Activated CD8-positive, alpha-beta T cell treated with anti-CD3 and anti-CD28 coated beads, Interleukin-2, amount 10 ng/mL, durations not matched to agents 7 days and 5 days (primary cell): Measurements from ENCODE around the gene GPR107. TPM values are rescaled to one million over a fixed set of nuclear protein-coding genes. Genes with fewer than 3 reads are reported as not detected.

ENCODE experiments used
- ATAC-seq: fragments of 150-1000 bp; cut with Tn5 transposase; one replicate; pipeline ENCODE4 v1.10.0; 2021; ENCODE audit warnings: moderate library complexity
- CTCF ChIA-PET: fragments of 350-600 bp; sonication (Branson Sonifier 250); formaldehyde crosslinking; loops from one replicate; lab custom pipeline; 2021; ENCODE audit warnings: antibody characterized with exemption; lab: Charles Lee
- POLR2A ChIA-PET: fragments of 350-600 bp; sonication (Branson Sonifier 250); formaldehyde crosslinking; loops from one replicate; lab custom pipeline; 2021; ENCODE audit warnings: antibody characterized with exemption; lab: Charles Lee
- DNase-seq: peaks from one replicate; pipeline ENCODE4 v3.0.0-alpha.2; 2020
- H3K27ac Mint-ChIP-seq: one replicate; pipeline ENCODE4 v1.8.0; 2021; ENCODE audit warnings: mild to moderate bottlenecking, mixed read lengths
- H3K27me3 Mint-ChIP-seq: one replicate; pipeline ENCODE4 v1.8.0; 2021; ENCODE audit warnings: low read depth, mixed read lengths
- H3K36me3 Mint-ChIP-seq: one replicate; pipeline ENCODE4 v1.8.0; 2021; ENCODE audit warnings: low read depth, mixed read lengths
- H3K4me1 Mint-ChIP-seq: one replicate; pipeline ENCODE4 v1.8.0; 2021; ENCODE audit warnings: low read depth, mixed read lengths
- H3K4me3 Mint-ChIP-seq: one replicate; pipeline ENCODE4 v1.8.0; 2021; ENCODE audit warnings: mild to moderate bottlenecking, mixed read lengths
- H3K9me3 Mint-ChIP-seq: one replicate; pipeline ENCODE4 v1.8.0; 2022; ENCODE audit warnings: mixed read lengths; ENCODE audit not compliant: insufficient read depth
- total RNA-seq, 2 experiments: library from RNA; stranded (reverse); gene quantifications; one replicate each; pipeline ENCODE4 v1.2.3, GENCODE V29; 2021

GPR107 gene
- total RNA-seq, 2 experiments from 2014 or later, result 22.5 to 24.4 TPM

DNA sequence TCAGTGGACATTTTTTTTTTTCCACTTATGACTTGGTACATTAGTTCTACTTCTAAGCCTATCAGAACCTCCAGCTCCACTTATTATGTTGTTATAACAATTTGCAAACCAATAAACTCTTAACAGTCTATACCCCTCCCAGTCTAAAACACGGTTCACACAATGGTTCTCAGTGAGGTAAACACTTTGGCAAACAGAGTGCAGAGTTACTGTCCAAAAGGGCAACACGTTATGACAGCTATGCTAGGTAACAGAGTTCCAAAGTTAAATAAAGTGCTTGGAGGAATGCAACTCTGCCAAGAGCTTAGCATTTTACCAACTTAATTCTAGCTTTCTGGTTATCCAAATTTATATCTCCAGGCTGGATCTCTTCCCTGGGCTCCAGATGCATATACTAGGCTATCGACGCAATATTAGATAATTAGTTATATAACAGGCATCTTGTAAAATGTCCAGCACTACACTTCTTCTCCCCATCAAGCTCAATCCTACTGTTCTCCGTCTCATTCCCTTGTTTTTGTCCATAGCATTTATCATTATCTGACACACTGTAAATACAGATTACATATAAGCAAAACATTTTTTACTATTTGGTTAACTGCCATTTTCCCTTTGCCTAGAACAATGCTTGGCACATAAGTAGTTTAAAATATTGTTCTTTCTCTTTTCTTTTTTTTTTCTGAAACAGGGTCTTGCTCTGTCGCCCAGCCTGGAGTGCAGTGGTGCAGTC, 25.0 kb upstream of the GPR107 start:
- CTCF ChIA-PET, result interaction anchor here (0.7 to 3.4 kb wide), 7 partner anchors 8 to 144 kb away, joined by 3 to 17 read pairs (median 5); no protein-coding TSS in a partner anchor
- POLR2A ChIA-PET, result interaction anchor here (1.1 to 7.9 kb wide), 6 partner anchors 11 to 142 kb away, joined by 3 to 68 read pairs (median 3); partner anchors contain the start of genes FNBP1 and GPR107
- ATAC-seq (no peak), DNase-seq (no peak)
- Mint-ChIP-seq H3K27me3 (no peaks in the 10 kb centered on the region), H3K4me3 (peak overlapping the region; percentile 32), H3K4me1 (peaks cover 94% of the 10 kb centered on the region), H3K9me3 (no peaks in the 10 kb centered on the region), H3K27ac (peak overlapping the region; percentile 78), H3K36me3 (peaks cover 53% of the 10 kb centered on the region)

DNA sequence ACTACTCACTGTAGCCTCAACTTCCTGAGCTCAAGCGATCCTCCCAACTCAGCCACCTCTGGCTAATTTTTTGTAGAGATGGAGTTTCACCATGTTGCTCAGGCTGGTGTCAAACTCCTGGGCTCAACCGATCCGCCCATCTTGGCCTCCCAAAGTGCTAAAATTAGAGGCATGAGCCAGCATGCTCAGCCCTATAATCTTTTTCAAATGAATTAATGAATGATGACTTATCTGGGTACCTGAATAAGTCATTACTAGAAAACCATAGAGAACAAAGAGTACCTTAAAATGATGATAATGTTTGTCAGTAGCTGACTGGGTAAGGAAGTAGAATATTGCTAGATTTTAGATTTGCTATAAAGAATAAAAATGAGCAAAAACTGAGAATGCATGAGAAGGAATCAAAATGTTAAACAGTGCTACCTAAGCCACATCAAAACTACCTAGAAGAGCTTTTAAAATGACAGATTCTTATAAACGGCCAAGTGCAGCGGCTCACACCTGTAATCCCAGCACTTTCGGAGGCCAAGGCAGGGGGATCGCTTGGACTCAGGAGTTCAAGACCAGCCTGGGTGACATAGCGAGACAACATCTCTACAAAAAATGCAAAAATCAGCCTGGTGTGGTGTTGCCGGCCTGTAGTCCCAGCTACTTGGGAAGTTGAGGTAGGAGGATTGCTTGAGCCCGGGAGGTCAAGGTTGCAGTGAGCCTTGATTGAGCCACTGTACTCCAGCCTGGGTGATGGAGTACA, 24.3 kb upstream of the GPR107 start:
- ATAC-seq (peak; percentile 26), DNase-seq (peak; percentile 41)
- peak overlapping the region; percentile 78 for H3K27ac Mint-ChIP-seq
- POLR2A ChIA-PET, result interaction anchor here (1.1 to 7.9 kb wide), 6 partner anchors 11 to 142 kb away, joined by 3 to 68 read pairs (median 3); partner anchors contain the start of genes FNBP1 and GPR107
- CTCF ChIA-PET, result interaction anchor here (0.8 to 3.4 kb wide), 9 partner anchors 9 to 144 kb away, joined by 3 to 17 read pairs (median 5); no protein-coding TSS in a partner anchor
- peak overlapping the region; percentile 32 for H3K4me3 Mint-ChIP-seq
- H3K9me3 Mint-ChIP-seq, result no peaks in the 10 kb centered on the region
- no peaks in the 10 kb centered on the region for H3K27me3 Mint-ChIP-seq
- peaks cover 91% of the 10 kb centered on the region for H3K4me1 Mint-ChIP-seq
- peaks cover 52% of the 10 kb centered on the region for H3K36me3 Mint-ChIP-seq

DNA sequence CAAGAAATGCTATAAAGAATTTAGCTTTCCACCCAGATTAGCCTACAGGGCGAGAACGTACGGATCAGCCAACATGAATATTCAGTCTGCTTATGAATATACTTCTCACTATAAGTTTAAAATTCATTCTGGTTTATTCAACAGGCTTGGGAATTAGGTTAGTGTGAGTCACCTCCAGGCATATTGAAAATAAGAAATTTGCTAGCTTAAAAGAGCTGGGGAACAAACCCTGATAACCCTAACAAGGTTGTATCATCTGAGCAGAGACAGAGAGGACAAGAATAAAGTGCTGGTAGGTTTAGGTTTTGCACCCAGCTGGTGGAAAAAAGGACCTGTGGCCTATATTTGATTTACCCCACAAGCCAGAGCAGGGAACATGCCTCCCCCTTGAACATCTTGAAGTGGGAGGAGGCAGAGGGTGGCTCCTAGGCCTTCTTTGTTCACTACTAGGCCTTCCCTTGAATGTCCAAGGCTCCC, 23.0 kb upstream of the GPR107 start:
- Mint-ChIP-seq H3K4me1 (peaks cover 93% of the 10 kb centered on the region), H3K9me3 (no peaks in the 10 kb centered on the region), H3K27ac (peak overlapping the region; percentile 86), H3K27me3 (no peaks in the 10 kb centered on the region), H3K36me3 (peaks cover 56% of the 10 kb centered on the region), H3K4me3 (peak overlapping the region; percentile 8)
- ChIA-PET POLR2A (interaction anchor here (0.6 to 7.9 kb wide), 9 partner anchors 9 to 144 kb away, joined by 3 to 68 read pairs (median 3); partner anchors contain the start of gene FNBP1), CTCF (interaction anchor here (0.7 to 2.5 kb wide), 12 partner anchors 9 to 144 kb away, joined by 3 to 12 read pairs (median 3); no protein-coding TSS in a partner anchor)
- ATAC-seq (peak; percentile 44), DNase-seq (no peak)

DNA sequence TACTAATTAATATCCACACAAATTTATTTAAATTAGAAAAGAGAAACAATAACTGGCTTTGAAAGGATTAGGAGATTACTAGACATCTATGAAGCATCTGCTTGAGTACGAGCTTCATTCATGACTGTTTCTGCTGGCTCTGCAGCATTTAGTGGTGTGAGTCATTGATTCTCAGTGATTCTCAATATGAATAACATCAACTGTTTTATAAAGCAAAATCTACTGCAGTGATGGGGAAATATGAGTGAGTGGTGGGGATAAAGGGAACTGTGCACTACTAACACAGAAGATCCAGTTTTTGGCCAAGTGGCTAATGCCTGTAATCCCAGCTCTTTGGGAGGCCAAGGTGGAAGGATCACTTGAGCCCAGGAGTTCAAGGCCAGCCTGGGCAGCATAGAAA, 19.1 kb upstream of the GPR107 start:
- DNase-seq, result no peak
- ChIA-PET POLR2A (interaction anchor here (0.9 to 1.2 kb wide), 6 partner anchors 8 to 143 kb away, joined by 3 to 6 read pairs (median 4); partner anchors contain the start of gene FNBP1), CTCF (interaction anchor here (0.8 to 1.2 kb wide), 2 partner anchors 9 to 150 kb away, joined by 3 to 4 read pairs; no protein-coding TSS in a partner anchor)
- H3K27ac Mint-ChIP-seq, result peak overlapping the region; percentile 78
- ATAC-seq, result no peak
- H3K9me3 Mint-ChIP-seq, result no peaks in the 10 kb centered on the region
- H3K27me3 Mint-ChIP-seq, result no peaks in the 10 kb centered on the region
- no peak overlapping the region for H3K4me3 Mint-ChIP-seq
- peaks cover 50% of the 10 kb centered on the region for H3K36me3 Mint-ChIP-seq
- H3K4me1 Mint-ChIP-seq, result peaks cover 85% of the 10 kb centered on the region

DNA sequence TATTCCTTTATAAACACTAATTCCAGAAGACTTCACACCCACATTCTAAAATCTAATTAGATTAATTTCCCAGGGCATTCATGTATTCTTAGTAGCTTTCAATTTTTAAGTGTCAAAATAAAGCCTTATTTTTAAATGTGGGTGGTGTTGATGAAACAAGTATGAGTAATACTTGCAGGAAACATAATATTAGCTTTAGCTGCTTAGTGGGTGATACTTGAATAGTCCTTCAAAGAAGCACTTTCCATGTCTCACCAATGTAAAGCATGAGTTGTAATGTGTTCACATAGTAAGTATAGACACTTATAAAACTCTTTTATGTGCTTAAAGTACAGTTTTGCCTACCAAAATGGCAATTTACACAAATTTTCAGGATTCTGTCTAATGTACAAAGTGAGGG, 17.6 kb upstream of the GPR107 start:
- H3K36me3 Mint-ChIP-seq, result peaks cover 47% of the 10 kb centered on the region
- no peak for ATAC-seq
- CTCF ChIA-PET, result interaction anchor here (0.8 to 1.5 kb wide), 3 partner anchors 9 to 17 kb away, joined by 3 read pairs; no protein-coding TSS in a partner anchor
- peaks cover 76% of the 10 kb centered on the region for H3K4me1 Mint-ChIP-seq
- peak overlapping the region; percentile 86 for H3K27ac Mint-ChIP-seq
- no peaks in the 10 kb centered on the region for H3K9me3 Mint-ChIP-seq
- peak overlapping the region; percentile 70 for H3K4me3 Mint-ChIP-seq
- no peaks in the 10 kb centered on the region for H3K27me3 Mint-ChIP-seq
- POLR2A ChIA-PET, result interaction anchor here (0.9 to 1.1 kb wide), 4 partner anchors 9 to 149 kb away, joined by 3 to 6 read pairs (median 3); no protein-coding TSS in a partner anchor
- DNase-seq, result no peak

DNA sequence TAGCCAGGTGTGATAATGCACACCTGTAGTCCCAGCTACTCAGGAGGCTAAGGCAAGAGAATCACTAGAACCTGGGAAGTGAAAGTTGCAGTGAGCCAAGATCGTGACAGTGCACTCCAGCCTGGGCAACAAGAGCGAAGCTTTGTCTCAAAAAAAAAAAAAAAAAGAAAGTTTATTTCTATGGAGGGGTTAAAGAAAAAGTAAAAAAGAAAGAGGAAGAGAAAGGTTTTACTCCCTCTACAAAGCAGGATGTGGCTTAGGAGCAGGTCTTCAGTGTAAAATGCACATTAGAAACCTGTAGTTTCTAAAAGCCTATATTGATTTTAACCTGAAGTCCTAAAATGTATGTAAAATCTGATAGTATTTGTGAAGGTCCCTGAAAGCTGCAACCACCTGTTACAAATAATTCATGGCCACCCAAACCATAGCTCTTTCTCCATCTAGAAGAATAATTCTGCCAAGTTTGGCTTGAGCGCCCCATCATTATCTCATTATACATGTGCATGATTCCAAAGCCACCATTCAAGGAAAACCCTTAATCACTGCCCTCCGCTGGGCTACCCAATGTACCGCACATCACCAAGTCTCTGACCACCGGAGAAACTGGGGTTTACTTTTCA, 14.1 kb upstream of the GPR107 start:
- peaks cover 62% of the 10 kb centered on the region for H3K4me1 Mint-ChIP-seq
- H3K27me3 Mint-ChIP-seq, result no peaks in the 10 kb centered on the region
- DNase-seq, result peak; percentile 38
- peaks cover 42% of the 10 kb centered on the region for H3K36me3 Mint-ChIP-seq
- ChIA-PET CTCF (interaction anchor here (0.6 to 6.0 kb wide), 18 partner anchors 8 to 153 kb away, joined by 3 to 43 read pairs (median 6); partner anchors contain the start of gene GPR107), POLR2A (interaction anchor here (0.6 to 6.9 kb wide), 15 partner anchors 10 to 235 kb away, joined by 3 to 138 read pairs (median 4); partner anchors contain the start of gene GPR107)
- H3K27ac Mint-ChIP-seq, result peak overlapping the region; percentile 95
- peak; percentile 2 for ATAC-seq
- H3K4me3 Mint-ChIP-seq, result peak overlapping the region; percentile 99
- no peaks in the 10 kb centered on the region for H3K9me3 Mint-ChIP-seq

DNA sequence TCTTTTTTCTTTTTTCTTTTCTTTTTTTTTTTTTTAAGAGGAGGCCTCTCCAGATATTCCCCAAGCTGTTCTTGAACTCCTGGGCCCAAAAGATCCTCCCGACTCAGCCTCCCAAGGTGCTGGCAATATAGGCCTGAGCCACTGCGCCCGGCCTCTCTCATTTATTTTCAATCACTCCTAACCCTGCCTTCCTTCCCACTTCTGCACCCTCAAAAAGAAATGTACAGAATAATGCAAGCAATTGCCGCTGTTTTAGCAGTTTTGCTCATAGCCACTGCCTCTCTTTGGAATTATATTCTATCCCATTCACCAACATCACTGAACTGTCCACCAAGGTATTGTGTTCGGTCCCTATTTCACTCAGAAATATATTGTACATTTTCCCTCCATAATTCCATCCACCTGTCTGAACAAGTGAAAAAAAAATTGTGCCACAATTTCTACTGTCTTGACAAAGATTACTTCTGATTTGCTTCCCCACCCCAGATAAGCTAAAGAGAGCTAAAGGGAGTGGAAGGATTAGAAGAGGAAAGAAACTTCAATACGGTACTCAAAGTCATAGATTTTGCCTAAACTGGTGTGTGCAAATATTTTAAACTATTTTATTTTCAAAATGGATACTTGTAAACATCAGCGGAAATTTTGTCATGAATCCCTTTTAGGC, 12.6 kb upstream of the GPR107 start:
- Mint-ChIP-seq H3K4me1 (peaks cover 61% of the 10 kb centered on the region), H3K27me3 (no peaks in the 10 kb centered on the region), H3K4me3 (peak overlapping the region; percentile 99), H3K9me3 (no peaks in the 10 kb centered on the region), H3K36me3 (peaks cover 30% of the 10 kb centered on the region), H3K27ac (peak overlapping the region; percentile 98)
- no peak for ATAC-seq
- ChIA-PET CTCF (interaction anchor here (1.1 to 6.0 kb wide), 3 partner anchors 12 to 154 kb away, joined by 3 to 43 read pairs (median 17); no protein-coding TSS in a partner anchor), POLR2A (interaction anchor here (0.6 to 6.9 kb wide), 7 partner anchors 12 to 187 kb away, joined by 3 to 138 read pairs (median 4); partner anchors contain the start of gene GPR107)
- no peak for DNase-seq

DNA sequence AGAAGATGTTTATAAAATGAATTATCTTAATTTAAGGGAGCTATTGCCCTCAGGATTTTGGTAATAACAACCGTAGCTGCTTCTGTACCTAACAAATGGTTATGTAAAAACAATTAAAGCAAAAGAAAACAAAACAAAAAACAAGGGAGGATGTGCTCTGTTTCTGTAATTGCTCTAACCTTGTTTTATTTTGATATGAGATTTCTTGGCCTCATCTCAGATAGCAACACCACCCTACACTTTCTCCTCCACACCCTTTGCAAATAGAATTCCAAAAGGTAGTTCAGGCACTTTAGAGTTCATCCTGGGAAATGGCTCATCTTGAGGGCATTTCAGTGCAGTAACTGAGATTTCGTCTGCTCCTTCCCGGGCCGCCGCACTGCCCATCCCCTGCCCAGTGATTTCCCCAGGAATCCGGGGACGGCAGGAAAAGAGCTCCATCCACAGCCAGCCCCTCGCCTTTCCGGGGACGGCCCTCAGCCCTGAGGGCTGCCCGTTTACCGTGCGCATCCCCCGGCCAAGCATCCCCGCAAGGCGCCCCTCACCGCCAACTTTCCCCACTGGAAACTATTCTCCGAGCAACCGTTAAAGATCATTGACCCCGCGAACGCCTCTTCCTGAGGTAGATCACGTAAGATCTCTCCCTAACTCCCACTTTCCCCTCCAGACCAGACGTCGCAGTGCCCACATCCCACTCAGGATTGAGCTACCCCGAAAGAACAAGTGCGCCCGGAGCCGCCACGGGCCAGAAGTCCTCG, 11.9 kb upstream of the GPR107 start:
- Mint-ChIP-seq H3K27ac (peak overlapping the region; percentile 98), H3K4me3 (peak overlapping the region; percentile 99), H3K9me3 (no peaks in the 10 kb centered on the region), H3K36me3 (peaks cover 25% of the 10 kb centered on the region), H3K27me3 (no peaks in the 10 kb centered on the region), H3K4me1 (peaks cover 57% of the 10 kb centered on the region)
- ATAC-seq, result no peak
- ChIA-PET CTCF (interaction anchor here (1.1 to 6.0 kb wide), 3 partner anchors 11 to 155 kb away, joined by 4 to 43 read pairs (median 5); no protein-coding TSS in a partner anchor), POLR2A (interaction anchor here (0.6 to 6.9 kb wide), 7 partner anchors 12 to 188 kb away, joined by 3 to 138 read pairs (median 4); partner anchors contain the start of gene GPR107)
- DNase-seq, result no peak

DNA sequence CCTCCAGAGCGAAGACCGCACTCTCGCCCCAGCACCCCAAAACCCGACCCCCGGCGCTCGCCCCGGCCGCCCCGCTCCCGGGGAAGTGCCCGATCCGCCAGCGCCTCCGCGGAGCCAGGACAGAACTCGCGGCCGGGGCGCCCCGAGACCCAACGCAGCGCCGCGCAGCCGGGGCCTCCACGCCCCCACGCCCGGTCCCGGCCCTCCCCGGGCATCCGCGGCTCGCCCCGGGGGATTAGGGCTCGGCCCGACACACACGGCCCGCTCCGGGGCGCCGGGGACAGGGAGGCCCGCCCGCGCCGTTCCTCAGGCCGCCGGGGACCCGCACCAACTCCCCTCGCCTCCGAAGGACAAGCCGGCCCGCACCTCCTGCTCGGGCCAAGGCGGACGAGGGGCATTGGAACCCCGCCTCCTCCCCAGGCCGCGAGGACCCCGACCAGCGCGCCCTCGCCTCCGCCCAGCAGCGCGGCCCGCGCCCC, 11.3 kb upstream of the GPR107 start:
- no peak for DNase-seq
- ATAC-seq, result peak; percentile 18
- no peaks in the 10 kb centered on the region for H3K9me3 Mint-ChIP-seq
- peaks cover 22% of the 10 kb centered on the region for H3K36me3 Mint-ChIP-seq
- H3K27ac Mint-ChIP-seq, result peak overlapping the region; percentile 98
- POLR2A ChIA-PET, result interaction anchor here (0.6 to 6.9 kb wide), 11 partner anchors 8 to 174 kb away, joined by 3 to 138 read pairs (median 4); partner anchors contain the start of gene GPR107
- H3K27me3 Mint-ChIP-seq, result no peaks in the 10 kb centered on the region
- peak overlapping the region; percentile 99 for H3K4me3 Mint-ChIP-seq
- peaks cover 52% of the 10 kb centered on the region for H3K4me1 Mint-ChIP-seq
- CTCF ChIA-PET, result interaction anchor here (0.5 to 6.0 kb wide), 4 partner anchors 11 to 156 kb away, joined by 3 to 43 read pairs (median 4); no protein-coding TSS in a partner anchor
